Dermis blood vessel endothelial cell (primary cell): ENCODE measurements around the gene AKAP11. TPM values are rescaled to one million over a fixed set of nuclear protein-coding genes. Genes with fewer than 3 reads are reported as not detected.

Experiments used
- DNase-seq: peaks from one replicate; pipeline ENCODE4 v3.0.0; 2010
- total RNA-seq: library from RNA; depleted of rRNA; stranded (reverse); fragments of >200 nt; gene quantifications from 2 replicates; pipeline ENCODE4 v1.2.3, GENCODE V29; 2014

The AKAP11 gene
- total RNA-seq, 1 donor from 2014 or later: 22.5 TPM

GRCh38 chr13:42275098-42275471, 3.1 kb downstream of the AKAP11 start:
- no peak for DNase-seq

GRCh38 chr13:42275506-42275905, 3.6 kb downstream of the AKAP11 start:
- no peak for DNase-seq

- no peak for DNase-seq
These were observed 4.7 kb downstream of the AKAP11 start for GRCh38 chr13:42276683-42277082.

GRCh38 chr13:42277618-42278276, 5.8 kb downstream of the AKAP11 start:
- no peak for DNase-seq

- no peak for DNase-seq
These were observed 7.1 kb downstream of the AKAP11 start for GRCh38 chr13:42279080-42279479.

- DNase-seq: peak; percentile 63
These were observed 8.0 kb downstream of the AKAP11 start for GRCh38 chr13:42279986-42280385.

GRCh38 chr13:42280537-42280936, 8.6 kb downstream of the AKAP11 start:
- DNase-seq: no peak

- peak; percentile 69 for DNase-seq
These were observed 11.6 kb downstream of the AKAP11 start for GRCh38 chr13:42283574-42283973.

- no peak for DNase-seq
These were observed 12.1 kb downstream of the AKAP11 start for GRCh38 chr13:42284068-42284467.

GRCh38 chr13:42298392-42298791, 26.4 kb downstream of the AKAP11 start:
- DNase-seq: no peak

GRCh38 chr13:42305503-42305902, 33.6 kb downstream of the AKAP11 start:
- no peak for DNase-seq

GRCh38 chr13:42307461-42307860, 35.5 kb downstream of the AKAP11 start:
- no peak for DNase-seq

GRCh38 chr13:42312817-42313431, 41.0 kb downstream of the AKAP11 start:
- DNase-seq: no peak

- DNase-seq: no peak
These were observed 46.6 kb downstream of the AKAP11 start for GRCh38 chr13:42318570-42318969.

GRCh38 chr13:42320375-42320787, 48.4 kb downstream of the AKAP11 start:
- no peak for DNase-seq

GRCh38 chr13:42322806-42323205, 50.9 kb downstream of the AKAP11 start:
- no peak for DNase-seq

- DNase-seq: no peak
These were observed 52.8 kb downstream of the AKAP11 start for GRCh38 chr13:42324704-42325103.

- DNase-seq: no peak
These were observed 55.8 kb downstream of the AKAP11 start for GRCh38 chr13:42327725-42328124.

GRCh38 chr13:42328672-42329071, 56.7 kb downstream of the AKAP11 start:
- no peak for DNase-seq

- DNase-seq: no peak
These were observed 57.3 kb downstream of the AKAP11 start for GRCh38 chr13:42329239-42329638.

- no peak for DNase-seq
These were observed 59.1 kb downstream of the AKAP11 start for GRCh38 chr13:42331009-42331408.

GRCh38 chr13:42333613-42334328, 61.8 kb downstream of the AKAP11 start:
- DNase-seq: peak; percentile 27

- DNase-seq: no peak
These were observed 62.4 kb downstream of the AKAP11 start for GRCh38 chr13:42334329-42334706.
